ENCODE measurements around the gene BRINP1. TPM values are rescaled to one million over a fixed set of nuclear protein-coding genes. Genes with fewer than 3 reads are reported as not detected.

BRINP1 gene
- total RNA-seq, 1 experiment from 2014 or later: not detected

- H4K20me1 ChIP-seq (ENCODE audit: insufficient read depth): no peaks in the 10 kb centered on the region
- intact Hi-C loops (cut with micrococcal nuclease; ENCODE audit: unreplicated experiment): no loop called here
- H3K27ac ChIP-seq: no peak overlapping the region
- H2AFZ ChIP-seq: no peak overlapping the region
- H3K36me3 ChIP-seq (ENCODE audit: low read depth): no peaks in the 10 kb centered on the region
- no peaks in the 10 kb centered on the region for H3K79me2 ChIP-seq (ENCODE audit: low read depth)
- no TSS peak for BruUV-seq (replicated peaks)
- no peak overlapping the region for H3K4me3 ChIP-seq
- H3K4me2 ChIP-seq: no peak overlapping the region
- no peak for DNase-seq
- H3K9me2 ChIP-seq (ENCODE audit: insufficient read depth): no peaks in the 10 kb centered on the region
- CTCF ChIA-PET: no interaction called here
- H3K4me1 ChIP-seq (replicated peaks; ENCODE audit: insufficient read depth): no peaks in the 10 kb centered on the region
- no peak for TF ChIP-seq EZH2 (IDR thresholded peaks at IDR 0.05; ENCODE audit: low read depth)
- TF ChIP-seq CTCF (conservative IDR thresholded peaks at IDR 0.05): no peak
- POLR2A ChIA-PET (ENCODE audit: unreplicated experiment): no interaction called here
- no peaks in the 10 kb centered on the region for H3K9me3 ChIP-seq (ENCODE audit: insufficient read depth, low read depth)
- peaks cover 28% of the 10 kb centered on the region; the same call in 1 of the 2 replicates for H3K27me3 ChIP-seq (ENCODE audit: insufficient read depth, low read depth)
- H3F3A ChIP-seq (ENCODE audit: insufficient read depth, low read depth): no peaks in the 10 kb centered on the region
Observed at GRCh38 chr9:119167876-119168275, 201.4 kb downstream of the BRINP1 start.

GRCh38 chr9:119167267-119167666 is 202.0 kb downstream of the BRINP1 start:
- POLR2A ChIA-PET (ENCODE audit: unreplicated experiment): no interaction called here
- BruUV-seq (replicated peaks): no TSS peak
- no peak overlapping the region for H3K4me3 ChIP-seq
- H3K9me3 ChIP-seq (ENCODE audit: insufficient read depth, low read depth): no peaks in the 10 kb centered on the region
- intact Hi-C loops (cut with micrococcal nuclease; ENCODE audit: unreplicated experiment): no loop called here
- H3F3A ChIP-seq (ENCODE audit: insufficient read depth, low read depth): no peaks in the 10 kb centered on the region
- H4K20me1 ChIP-seq (ENCODE audit: insufficient read depth): no peaks in the 10 kb centered on the region
- no peak overlapping the region for H3K27ac ChIP-seq
- H3K4me2 ChIP-seq: no peak overlapping the region
- H3K27me3 ChIP-seq (ENCODE audit: insufficient read depth, low read depth): peaks cover 28% of the 10 kb centered on the region; the same call in 1 of the 2 replicates
- no peaks in the 10 kb centered on the region for H3K9me2 ChIP-seq (ENCODE audit: insufficient read depth)
- no peaks in the 10 kb centered on the region for H3K4me1 ChIP-seq (replicated peaks; ENCODE audit: insufficient read depth)
- no peak for DNase-seq
- H3K79me2 ChIP-seq (ENCODE audit: low read depth): no peaks in the 10 kb centered on the region
- CTCF ChIA-PET: no interaction called here
- no peak for TF ChIP-seq EZH2 (IDR thresholded peaks at IDR 0.05; ENCODE audit: low read depth)
- TF ChIP-seq CTCF (conservative IDR thresholded peaks at IDR 0.05): no peak
- H2AFZ ChIP-seq: no peak overlapping the region
- no peaks in the 10 kb centered on the region for H3K36me3 ChIP-seq (ENCODE audit: low read depth)

- Histone ChIP-seq H3K27ac (no peak overlapping the region), H3K4me1 (replicated peaks; ENCODE audit: insufficient read depth) (no peaks in the 10 kb centered on the region), H3K9me2 (ENCODE audit: insufficient read depth) (no peaks in the 10 kb centered on the region), H3K79me2 (ENCODE audit: low read depth) (no peaks in the 10 kb centered on the region), H3F3A (ENCODE audit: insufficient read depth, low read depth) (no peaks in the 10 kb centered on the region), H2AFZ (no peak overlapping the region), H4K20me1 (ENCODE audit: insufficient read depth) (no peaks in the 10 kb centered on the region), H3K4me2 (no peak overlapping the region), H3K4me3 (no peak overlapping the region), H3K27me3 (ENCODE audit: insufficient read depth, low read depth) (peaks cover 28% of the 10 kb centered on the region; the same call in 1 of the 2 replicates), H3K9me3 (ENCODE audit: insufficient read depth, low read depth) (no peaks in the 10 kb centered on the region), H3K36me3 (ENCODE audit: low read depth) (no peaks in the 10 kb centered on the region)
- TF ChIP-seq EZH2 (IDR thresholded peaks at IDR 0.05; ENCODE audit: low read depth) (no peak), CTCF (conservative IDR thresholded peaks at IDR 0.05) (no peak)
- intact Hi-C loops (cut with micrococcal nuclease; ENCODE audit: unreplicated experiment): no loop called here
- ChIA-PET CTCF (no interaction called here), POLR2A (ENCODE audit: unreplicated experiment) (no interaction called here)
- no TSS peak for BruUV-seq (replicated peaks)
- DNase-seq: no peak
Observed at GRCh38 chr9:119166096-119166495, 203.1 kb downstream of the BRINP1 start.
